NCI-H187 (cell line): ENCODE results near the gene RNF220.

Experiments used
- DNase-seq, 2 experiments: peaks; one replicate each; lab custom pipeline; 2025; lab: John Stamatoyannopoulos, UW

Gene RNF220

DNA sequence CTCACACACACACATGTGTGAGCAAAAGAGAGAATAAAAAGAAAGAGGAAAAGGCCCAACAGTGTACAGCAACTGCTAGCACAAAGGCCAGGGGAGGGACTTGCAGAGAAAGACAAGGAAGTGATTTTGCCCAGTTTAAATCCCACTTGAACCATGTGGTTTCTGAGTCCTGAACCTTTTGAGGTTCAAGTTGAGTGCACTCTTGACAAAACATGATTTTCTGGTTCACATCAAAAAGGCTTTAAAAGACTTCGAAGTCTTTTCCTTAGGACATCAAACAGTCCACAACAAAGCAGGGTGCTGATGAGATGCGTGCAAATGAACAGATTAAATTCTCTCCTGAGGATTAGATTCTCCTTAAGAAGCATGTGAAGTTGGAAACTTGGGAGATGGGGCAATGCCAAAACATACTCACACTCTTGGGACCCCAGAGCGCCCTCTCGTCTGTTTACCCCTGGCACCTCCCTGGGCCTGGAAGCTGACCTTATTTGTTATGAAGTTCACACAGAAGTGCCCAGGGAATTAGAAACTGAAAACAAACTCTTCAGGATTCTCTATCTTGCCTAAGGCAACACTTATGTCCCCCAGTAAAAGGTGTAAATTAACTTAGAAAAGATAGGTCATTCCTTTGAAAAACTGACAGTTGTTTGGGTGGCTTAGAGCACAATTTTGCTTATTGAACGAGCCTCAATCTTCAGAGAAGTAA is 31.5 kb downstream of the RNF220 start:
- DNase-seq, result peak in 1 of 2 experiments; percentile 10

DNA sequence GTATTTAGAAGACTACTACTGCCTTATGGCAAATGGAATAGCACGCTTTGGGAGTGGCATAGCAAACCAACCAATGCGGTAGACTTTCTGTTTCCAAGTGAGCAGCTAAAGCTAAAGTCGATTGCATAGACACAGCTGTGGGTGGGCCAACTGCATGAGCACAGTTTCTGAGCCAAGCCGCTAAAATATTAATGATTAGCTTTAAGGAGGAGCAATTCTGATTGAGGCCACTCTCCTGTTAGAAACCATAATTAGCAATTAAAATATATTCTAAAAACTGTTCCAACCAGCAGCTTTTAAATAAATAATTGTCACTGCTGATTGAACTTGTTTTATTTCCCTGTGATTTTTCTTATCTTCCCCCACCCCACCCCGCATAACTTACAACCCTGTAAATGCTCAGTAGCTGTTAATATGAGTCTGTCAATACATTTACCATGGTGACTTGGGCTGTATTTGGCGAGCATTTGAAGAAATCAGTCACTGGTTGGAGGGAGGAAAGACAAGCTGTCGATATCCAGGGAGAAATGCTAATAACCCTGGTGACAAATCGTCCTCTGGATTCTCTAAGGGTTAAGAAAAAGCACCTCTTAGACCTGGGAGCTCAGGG is 32.2 kb downstream of the RNF220 start:
- no peak for DNase-seq

DNA sequence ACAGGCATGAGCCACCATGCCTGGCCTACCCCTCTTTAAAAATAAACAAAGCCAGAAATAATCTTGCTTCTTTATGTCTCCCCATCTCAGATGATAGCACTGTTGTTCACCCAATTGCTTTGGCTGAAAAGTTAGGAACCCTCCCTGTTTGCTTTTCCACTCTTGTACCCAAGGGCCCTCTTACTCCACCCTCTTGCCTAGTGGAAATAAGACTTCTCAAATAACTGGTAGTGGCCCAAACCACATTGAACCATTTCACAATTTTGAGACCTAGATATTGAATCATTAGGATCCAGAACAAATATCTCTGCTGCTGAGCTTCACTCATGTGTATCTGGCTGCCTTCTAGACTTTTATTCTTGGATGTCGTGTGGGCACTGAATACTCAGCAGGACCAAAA is 37.7 kb downstream of the RNF220 start:
- DNase-seq, result no peak

DNA sequence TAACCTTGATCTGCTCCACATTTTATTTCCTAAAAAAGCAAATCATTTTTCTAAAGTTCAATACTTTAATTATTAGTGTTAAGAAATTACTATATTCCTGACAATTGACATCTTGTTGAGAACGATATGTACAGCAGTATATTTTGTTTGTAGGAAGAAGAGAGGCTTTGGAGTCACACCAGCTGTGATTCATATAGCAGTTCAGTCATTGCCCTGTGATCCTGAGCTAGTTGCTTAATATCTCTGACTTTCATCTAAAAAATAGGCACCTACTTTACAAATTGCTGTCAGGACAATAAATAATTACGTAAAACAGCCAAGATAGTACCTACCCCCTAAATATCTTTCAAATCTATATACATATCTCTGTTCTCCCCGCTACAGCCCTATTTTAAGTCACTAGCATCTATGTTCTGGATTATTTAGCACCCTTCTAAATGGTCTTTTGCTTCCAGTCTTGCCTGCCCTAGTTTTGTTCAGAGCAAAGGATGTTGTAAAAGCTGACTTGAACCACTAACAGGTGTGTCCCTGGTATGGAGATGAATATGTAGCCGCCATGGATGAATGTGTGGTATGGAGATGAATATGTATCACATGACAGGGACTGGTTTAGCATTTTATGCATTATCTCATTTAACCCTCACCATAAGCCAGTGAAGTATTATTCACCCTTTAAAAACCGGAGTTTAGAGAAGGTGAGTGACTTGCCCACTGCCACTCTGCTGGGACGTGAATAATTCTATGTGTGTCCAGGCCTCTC is 42.2 kb downstream of the RNF220 start:
- no peak for DNase-seq

DNA sequence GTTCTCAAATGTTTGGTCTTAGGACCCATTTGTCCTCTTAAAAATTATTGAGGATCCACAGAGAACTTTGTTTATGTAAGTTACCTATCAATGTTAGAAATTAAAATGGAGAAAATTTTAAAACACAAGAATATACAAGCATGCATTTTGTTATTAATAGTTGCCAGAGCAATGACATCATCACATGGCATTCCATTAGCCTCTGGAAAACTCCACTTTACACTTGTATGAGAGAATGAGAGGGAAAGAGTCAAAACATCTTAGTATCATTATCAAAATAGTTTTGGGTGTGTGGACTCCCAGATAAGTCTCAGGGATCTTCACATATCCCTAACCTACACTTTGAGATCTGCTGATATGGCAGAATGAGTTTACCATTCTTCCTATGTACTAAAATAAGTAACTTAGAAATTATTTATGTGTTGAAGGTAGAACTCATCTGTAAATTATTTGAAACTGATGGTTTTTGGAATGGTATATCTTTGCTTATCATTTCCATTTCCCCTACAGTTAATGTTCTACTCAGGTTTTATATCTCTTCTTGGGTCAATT is 48.8 kb downstream of the RNF220 start:
- no peak for DNase-seq

DNA sequence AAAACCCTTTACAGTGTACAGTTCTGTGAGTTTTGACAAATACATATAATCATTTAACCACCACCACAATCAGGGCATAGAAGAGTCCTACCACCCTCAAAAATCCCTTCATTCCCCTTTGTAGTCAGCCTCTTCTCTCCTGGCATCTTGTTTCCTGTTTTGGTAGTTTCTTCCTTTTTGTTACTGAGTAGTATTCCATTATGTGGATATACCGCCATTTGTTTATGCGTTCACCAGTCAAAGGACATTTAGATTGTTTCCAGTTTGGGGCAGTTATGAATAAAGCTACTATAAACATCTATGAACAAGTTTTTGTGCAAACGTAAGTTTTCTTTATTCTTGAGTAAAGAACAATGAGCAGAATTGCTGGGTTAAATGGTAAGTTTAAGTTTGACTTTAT is 49.6 kb downstream of the RNF220 start:
- no peak for DNase-seq

DNA sequence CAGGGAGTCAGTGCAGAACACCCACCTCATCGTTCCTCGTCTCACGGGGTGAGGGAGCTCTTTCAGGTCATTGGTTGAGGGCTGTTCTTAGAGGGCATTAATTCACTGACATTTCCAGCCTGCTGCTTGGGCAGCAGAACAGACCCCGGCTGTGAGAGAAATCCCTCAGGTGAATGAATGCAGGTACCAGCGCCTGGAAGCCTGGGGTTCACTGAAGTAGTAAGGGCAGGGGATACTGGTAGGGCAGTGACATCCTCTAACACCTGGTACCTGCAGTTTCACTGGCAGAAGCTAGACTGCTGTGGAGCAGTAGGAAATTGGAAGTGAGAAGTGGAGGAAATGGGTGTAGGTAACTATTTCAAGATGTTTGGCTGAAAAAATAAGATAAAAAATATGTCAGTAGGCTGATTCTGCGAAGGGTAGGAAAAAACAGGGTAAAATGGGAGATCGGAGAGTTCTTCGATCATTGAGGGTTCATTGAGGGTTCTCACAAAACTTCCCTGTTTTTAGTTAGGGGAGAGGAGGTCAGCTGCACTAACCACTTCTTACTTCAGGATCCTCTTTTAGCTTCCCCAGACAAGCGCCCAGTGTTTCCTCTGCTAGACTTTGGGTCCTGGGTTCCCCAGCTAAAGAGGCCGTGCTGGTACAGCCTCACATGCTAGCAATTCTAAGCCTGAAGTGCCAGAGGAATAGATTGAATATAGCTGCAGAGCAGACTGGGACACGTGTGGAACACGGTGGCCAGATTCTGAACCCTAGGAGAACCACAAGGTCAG is 55.2 kb downstream of the RNF220 start:
- DNase-seq, result no peak

DNA sequence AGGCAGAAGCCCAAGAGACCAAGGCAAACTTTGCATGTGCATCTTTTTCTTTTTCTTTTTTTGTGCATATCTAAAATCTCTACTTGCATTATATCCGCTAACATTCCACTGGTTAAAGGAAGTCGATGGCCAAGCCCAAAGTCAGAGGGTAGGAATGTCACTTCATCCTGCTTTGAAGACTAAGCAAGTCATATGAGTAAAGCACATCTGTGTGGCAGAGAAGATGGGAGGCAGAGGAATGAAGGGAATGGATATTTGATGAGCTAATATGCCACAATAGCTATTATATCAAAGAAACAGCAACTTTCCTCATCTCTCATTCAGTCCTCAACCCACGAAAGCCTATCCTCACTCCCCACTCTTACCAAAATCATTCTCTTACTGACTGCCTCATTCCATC is 59.3 kb downstream of the RNF220 start:
- no peak for DNase-seq

DNA sequence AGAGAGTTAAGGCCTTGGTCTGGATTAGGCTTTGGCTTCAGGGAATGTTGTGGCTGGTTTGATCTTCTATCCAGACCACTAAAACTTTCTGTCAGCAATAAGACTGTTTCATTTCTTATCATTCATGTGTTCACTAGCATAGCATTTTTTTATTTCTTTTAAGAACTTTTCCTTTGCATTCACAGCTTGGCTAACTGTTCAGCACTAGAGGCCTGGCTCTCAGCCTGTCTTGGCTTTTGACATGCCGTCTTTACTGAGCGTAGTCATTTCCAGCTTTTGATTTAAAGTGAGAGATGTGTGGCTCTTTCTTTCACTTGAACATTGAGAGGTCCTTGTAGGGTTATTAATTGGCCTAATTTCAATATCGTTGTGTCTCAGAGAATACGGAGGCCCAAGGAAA is 62.5 kb downstream of the RNF220 start:
- no peak for DNase-seq

DNA sequence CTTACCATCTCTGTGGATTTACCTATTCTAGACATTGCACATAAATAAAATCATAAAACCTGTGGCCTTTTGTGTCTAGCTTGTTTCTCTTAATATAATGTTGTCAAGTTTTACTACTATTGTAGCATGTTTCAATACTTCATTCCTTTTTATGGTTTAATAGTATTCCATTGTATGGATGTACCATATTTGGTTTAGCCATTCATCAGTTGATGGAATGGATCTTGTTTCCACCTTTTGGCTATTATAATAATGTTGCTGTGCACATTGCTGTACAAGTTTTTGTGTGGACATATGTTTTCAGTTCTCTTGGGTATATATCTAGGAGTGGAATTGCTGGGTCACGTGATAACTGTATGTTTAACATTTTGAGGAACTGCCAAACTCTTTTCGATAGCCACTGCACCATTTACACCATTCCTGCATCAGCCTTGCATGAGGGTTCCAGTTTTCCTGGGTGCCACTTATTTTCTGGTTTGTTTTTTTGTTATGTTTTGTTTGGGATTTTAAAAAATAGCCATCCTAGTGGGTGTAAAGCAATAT is 66.9 kb downstream of the RNF220 start:
- no peak for DNase-seq

DNA sequence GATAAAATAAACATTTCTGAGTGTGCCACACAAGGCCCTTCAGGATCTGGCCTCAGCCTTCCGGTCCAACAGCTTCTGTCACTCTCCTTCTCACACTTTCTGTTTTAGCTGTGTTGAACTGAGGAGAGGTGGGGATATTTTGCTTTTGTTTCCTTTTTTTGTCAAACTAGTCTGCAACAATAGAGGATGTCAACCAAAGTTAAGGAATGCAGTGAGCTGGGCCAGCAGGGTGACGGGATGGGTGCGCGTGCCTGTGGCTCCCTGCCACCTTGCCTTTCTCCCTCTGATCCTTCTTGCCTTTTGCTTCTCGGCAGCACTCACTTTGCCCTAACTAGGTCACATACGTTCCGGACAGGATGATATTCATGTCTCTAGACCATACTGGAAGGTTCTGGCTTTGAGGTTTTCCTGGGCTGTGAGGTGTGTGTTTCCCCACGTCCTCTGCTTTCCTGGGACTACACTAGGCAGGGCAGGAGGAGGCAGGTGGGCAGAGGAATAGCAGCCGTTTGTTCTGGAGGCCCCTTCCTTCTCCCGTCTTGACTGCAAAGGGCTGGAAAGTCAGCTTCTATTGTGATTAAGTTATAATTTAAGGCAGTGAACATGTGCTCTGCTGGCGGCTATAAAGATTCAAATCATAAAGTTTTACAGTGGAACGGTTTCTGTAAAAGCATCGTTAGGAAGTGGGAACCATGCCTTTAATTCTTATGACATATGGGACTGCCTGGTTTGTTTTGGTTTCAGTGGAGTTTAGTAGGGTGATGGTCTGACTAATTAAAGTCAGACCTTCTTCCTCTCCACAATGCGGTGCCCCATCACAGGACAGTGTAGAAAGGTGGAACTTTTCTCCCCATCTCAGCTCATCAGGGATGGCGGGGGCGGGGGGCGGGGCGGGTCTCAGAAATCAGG is 67.8 kb downstream of the RNF220 start:
- DNase-seq, result no peak

DNA sequence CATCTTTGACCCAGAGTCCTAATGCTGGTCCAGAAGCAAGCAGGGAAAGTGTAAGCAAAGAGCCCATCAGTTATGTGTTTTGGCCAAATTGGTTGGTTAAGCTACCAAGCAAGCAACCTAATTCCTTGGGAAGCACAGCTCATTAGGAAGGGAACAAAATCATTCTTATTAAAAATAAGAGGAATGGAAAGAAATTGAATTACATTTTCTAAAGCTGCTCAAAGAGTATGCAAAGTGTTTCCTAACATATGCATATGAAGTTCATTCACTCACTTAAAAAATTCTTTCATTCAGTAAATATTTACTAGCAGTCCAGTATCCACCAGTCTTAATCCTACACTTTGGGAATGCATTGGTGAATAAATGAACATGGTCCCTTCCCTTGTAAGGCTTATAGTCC is 71.8 kb downstream of the RNF220 start:
- no peak for DNase-seq

DNA sequence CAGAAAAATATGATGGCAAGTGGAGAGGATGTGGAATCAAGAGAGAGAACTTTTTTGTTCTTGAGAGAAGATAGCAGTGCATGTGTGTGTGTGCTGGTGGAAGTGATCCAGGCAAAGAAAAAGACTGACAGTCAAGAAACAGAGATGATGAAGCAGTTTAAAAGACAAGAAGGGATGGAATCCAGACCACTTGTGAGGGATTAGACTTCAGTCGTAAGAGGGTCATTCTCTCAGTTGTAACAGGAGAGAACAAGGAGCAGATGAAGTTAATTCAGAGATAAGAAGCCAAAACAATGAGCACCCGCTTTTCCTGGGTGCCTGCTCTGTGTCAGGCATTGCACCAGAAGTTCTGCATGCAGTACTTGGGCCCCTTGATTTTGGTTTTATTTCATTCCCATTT is 76.6 kb downstream of the RNF220 start:
- DNase-seq, result no peak

DNA sequence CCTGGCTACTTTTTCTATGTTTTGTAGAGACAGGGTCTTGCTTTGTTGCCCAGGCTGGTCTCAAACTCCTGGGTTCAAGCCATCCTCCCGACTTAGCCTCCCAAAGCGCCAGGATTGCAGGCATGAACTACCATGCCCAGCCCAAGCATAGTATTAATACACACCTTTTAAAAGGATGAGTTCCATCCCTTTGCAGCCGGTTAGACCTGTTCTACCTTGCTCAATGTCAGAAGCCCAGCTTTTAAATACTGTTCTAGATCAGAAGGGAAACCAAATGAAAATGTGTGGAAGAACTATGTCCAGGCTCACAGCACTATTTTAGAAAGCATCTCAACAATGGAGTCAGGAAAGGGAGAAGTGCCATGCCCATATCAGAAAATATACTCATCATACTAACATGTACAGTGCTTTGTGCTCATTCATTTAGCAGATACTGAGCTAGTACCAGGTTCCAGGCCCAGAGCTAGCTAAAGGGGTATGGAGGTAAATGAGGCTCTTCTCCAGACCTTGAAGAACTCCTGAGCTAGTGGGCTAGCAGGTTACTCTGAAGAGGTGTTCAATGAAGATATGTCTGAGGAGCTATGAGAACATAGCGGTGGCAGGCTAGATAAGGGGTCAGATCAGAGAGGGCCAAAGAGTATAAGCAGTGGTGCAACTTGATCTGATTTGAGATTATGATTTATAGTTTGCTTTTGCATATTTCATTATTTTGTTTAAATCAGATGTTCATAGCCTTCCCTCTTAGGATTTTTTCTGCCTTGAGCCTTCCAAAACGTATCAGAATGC is 78.2 kb downstream of the RNF220 start:
- DNase-seq, result no peak

DNA sequence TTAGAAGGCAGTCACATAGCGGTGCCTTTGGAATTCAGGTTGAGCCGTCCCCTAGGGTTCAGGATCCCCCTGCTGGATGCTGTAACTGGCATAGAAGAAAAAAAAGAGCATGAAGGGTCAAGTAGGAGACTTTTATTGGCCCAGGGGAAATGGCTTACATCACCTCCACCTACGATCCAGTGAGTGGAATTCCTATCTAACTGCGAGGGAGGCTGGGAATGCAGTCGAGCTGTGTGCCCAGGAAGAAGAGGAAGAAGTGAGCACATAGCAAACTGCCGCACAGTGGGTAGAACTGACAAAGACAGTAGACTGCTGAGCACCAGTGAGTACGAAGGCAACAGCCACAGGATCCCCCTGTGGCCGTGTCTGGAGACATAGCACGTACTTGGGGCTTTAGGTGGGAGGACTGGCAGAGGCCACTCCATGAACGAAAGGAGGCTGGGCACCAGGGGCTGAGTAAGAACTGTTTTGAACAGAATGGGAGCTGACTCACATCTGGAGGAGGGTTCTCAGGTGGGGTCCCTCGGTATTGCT is 79.2 kb downstream of the RNF220 start:
- no peak for DNase-seq

DNA sequence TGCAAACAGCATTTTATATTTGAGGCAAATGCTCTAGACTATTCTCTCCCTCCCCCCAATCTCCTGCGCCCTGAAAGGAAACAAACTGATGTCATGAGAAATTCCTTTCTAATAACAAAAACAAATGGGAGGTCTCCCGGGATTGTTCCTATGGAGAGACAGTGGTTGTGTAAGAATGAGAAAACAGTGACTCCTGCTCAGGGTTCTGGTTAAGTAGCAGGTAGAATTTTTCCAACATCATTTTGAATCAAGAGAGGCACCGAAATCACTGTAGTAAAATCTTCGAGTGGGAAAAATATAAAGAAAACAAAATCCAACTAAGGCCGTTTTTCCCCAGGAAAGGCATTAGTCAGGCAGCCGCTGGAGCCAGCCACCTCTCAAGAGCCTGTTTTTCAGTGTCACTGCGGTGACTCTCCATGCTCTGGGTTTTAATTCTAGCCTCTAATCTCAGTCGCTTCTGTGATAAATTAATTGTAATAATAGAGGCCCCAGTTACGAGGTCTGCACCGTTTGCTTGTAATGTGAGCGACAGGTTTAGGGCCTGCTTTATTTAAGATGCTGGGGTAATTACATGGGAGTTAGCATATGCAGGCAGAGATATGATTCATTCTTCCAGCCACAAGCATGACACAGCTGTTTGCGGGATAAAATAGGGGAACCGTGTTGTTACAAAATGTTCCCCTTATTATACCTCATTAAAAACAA is 80.3 kb downstream of the RNF220 start:
- no peak for DNase-seq

DNA sequence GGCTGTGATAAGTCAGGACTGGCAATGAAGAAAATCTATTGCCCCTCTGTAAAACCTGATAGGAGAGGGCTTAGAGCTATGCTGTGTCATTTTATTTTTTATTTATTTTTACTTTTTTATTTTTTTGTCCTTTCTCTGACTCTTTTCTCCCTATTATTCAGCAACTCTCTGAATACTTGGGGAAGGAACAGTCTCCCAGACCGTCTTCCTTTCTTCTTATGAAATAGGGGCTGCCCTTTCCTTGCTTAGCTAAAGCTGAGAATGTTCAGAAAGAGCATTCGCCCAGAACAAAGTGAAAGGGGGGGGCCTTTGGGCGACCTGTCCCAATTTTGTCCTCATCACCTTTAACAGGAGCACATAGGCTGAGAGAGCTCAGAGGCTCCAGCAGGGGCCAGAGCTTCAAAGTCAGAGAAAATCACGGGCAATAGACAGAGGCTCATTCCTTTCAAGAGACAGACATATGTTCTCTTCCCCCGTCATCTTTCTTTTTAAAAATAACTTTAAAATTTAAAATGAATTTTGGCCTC is 80.9 kb downstream of the RNF220 start:
- DNase-seq, result no peak

DNA sequence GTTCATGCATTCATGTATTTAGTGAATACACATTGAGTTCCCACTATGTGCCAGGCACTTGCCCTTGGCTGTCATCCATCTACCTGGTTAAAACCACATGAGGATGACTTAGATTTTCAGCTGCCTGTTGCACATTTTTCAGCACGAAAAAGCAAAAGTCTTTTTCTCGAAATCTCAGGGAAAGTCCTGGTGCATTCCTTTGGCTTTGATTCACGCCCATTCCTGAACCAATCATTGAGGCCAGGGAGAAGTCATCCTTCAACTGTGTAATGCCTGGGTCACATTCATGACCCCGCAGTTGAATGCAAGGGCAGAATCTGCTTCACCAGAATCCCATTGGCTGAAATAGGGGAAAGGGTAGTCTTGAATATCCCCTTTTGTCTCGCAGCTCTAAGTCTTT is 84.4 kb downstream of the RNF220 start:
- DNase-seq, result no peak
